ENCODE data around the gene RPL28. TPM values are rescaled to one million over a fixed set of nuclear protein-coding genes. Genes with fewer than 3 reads are reported as not detected.

Gene RPL28
- total and polyA plus RNA-seq, 10 of the 15 experiments (the other 5 are each of a cell fraction or from before 2014, with no cell fraction given), result 260 to 3,542 (median 891) TPM

- no peak overlapping the region for H3K4me3 ChIP-seq
- H3K9ac ChIP-seq (ENCODE audit: control insufficient read depth, insufficient read depth, low read length), result no peak overlapping the region
- no peaks in the 10 kb centered on the region; a peak in 1 of 4 replicates for H3K36me3 ChIP-seq (ENCODE audit: control insufficient read depth in 2 of 2, insufficient read depth in 2 of 2, low read length in 1 of 2)
- ATAC-seq, result no peak
- no peak overlapping the region for H3K4me2 ChIP-seq (ENCODE audit: control insufficient read depth, insufficient read depth)
- in situ Hi-C loops (cut with MboI), result no loop called here
- FAIRE-seq, result no peak
- intact Hi-C loops (cut with micrococcal nuclease; ENCODE audit: unreplicated experiment), result no loop called here
- H3K27me3 ChIP-seq (replicated peaks in 1 of 2; ENCODE audit: control insufficient read depth in 2 of 2, insufficient read depth in 2 of 2, low read length in 1 of 2), result no peaks in the 10 kb centered on the region; a peak in 1 of 4 replicates
- no peaks in the 10 kb centered on the region for H4K20me1 ChIP-seq (ENCODE audit: control insufficient read depth, insufficient read depth)
- ChIA-PET CTCF (no interaction called here), RAD21 (ENCODE audit: unreplicated experiment) (no interaction called here), SMC1A (ENCODE audit: uncharacterized antibody, unreplicated experiment) (no interaction called here), POLR2A (interaction anchor here (0.5 to 0.7 kb wide), 2 partner anchors 719 to 1976 kb away, joined by 3 to 4 read pairs; no protein-coding TSS in a partner anchor)
- H3K9me3 ChIP-seq (replicated peaks; ENCODE audit: control insufficient read depth, insufficient read depth, low read length), result no peaks in the 10 kb centered on the region
- DNase-seq (ENCODE audit: low read depth, low spot score), result no peak
- no TSS peak for BruUV-seq (replicated peaks)
- H3K4me1 ChIP-seq (ENCODE audit: control insufficient read depth, insufficient read depth, low read length), result no peaks in the 10 kb centered on the region
- H3K27ac ChIP-seq (ENCODE audit: control insufficient read depth, insufficient read depth), result no peak overlapping the region
- TF ChIP-seq WRNIP1 (IDR thresholded peaks at IDR 0.05; ENCODE audit: borderline replicate concordance, low read depth, low read length), result no peak
- no peak for TF ChIP-seq SREBF2 (IDR thresholded peaks at IDR 0.05; ENCODE audit: low read length)
- no peaks in the 10 kb centered on the region for H3K79me2 ChIP-seq (ENCODE audit: control insufficient read depth, insufficient read depth, low read length)
- 94% methylated on average over 30 of the region's 41 CpGs for whole genome bisulfite sequencing (ENCODE audit: insufficient coverage, insufficient replicate concordance, low lambda C conversion rate, missing lambda C conversion rate)
- H2AFZ ChIP-seq (ENCODE audit: control insufficient read depth, low read depth, low read length), result no peak overlapping the region
These were observed 38.8 kb upstream of the RPL28 start for GRCh38 chr19:55346725-55347441.

GRCh38 chr19:55347442-55348009 is 38.2 kb upstream of the RPL28 start:
- no peaks in the 10 kb centered on the region for H3K4me1 ChIP-seq (ENCODE audit: control insufficient read depth, insufficient read depth, low read length)
- WGBS (ENCODE audit: insufficient coverage, insufficient replicate concordance, low lambda C conversion rate, missing lambda C conversion rate), result 56% methylated on average over 10 of the region's 10 CpGs
- no peak for ATAC-seq
- RAD21 ChIA-PET (ENCODE audit: unreplicated experiment), result no interaction called here
- CTCF ChIA-PET, result interaction anchor here (0.7 kb wide), 1 partner anchor 46 kb away, joined by 3 read pairs; no protein-coding TSS in a partner anchor
- H3K79me2 ChIP-seq (ENCODE audit: control insufficient read depth, insufficient read depth, low read length), result no peaks in the 10 kb centered on the region
- POLR2A ChIA-PET, result interaction anchor here (0.5 to 1.4 kb wide), 2 partner anchors 8 to 1976 kb away, joined by 3 to 4 read pairs; partner anchors contain the start of gene KMT5C
- intact Hi-C loops (cut with micrococcal nuclease; ENCODE audit: unreplicated experiment) (no loop called here), in situ Hi-C loops (cut with MboI) (no loop called here)
- SMC1A ChIA-PET (ENCODE audit: uncharacterized antibody, unreplicated experiment), result no interaction called here
- H3K9ac ChIP-seq (ENCODE audit: control insufficient read depth, insufficient read depth, low read length), result no peak overlapping the region
- no peaks in the 10 kb centered on the region; a peak in 1 of 4 replicates for H3K27me3 ChIP-seq (replicated peaks in 1 of 2; ENCODE audit: control insufficient read depth in 2 of 2, insufficient read depth in 2 of 2, low read length in 1 of 2)
- DNase-seq (ENCODE audit: low read depth, low spot score), result no peak
- BruUV-seq (replicated peaks), result no TSS peak
- no peak overlapping the region for H3K4me3 ChIP-seq
- H3K9me3 ChIP-seq (replicated peaks; ENCODE audit: control insufficient read depth, insufficient read depth, low read length), result no peaks in the 10 kb centered on the region
- no peak overlapping the region for H3K4me2 ChIP-seq (ENCODE audit: control insufficient read depth, insufficient read depth)
- H3K36me3 ChIP-seq (ENCODE audit: control insufficient read depth in 2 of 2, insufficient read depth in 2 of 2, low read length in 1 of 2), result no peaks in the 10 kb centered on the region; a peak in 1 of 4 replicates
- no peaks in the 10 kb centered on the region; the same call in 1 of the 2 replicates for H4K20me1 ChIP-seq (ENCODE audit: control insufficient read depth, insufficient read depth)
- H3K27ac ChIP-seq (ENCODE audit: control insufficient read depth, insufficient read depth), result no peak overlapping the region
- FAIRE-seq, result no peak
- no peak overlapping the region for H2AFZ ChIP-seq (ENCODE audit: control insufficient read depth, low read depth, low read length)
- no peak for TF ChIP-seq CREB1 (IDR thresholded peaks at IDR 0.05; ENCODE audit: low read depth)
- no peak for TF ChIP-seq ZNF217 (IDR thresholded peaks at IDR 0.05)
- no peak for TF ChIP-seq BMI1 (IDR thresholded peaks at IDR 0.05; ENCODE audit: borderline replicate concordance)
- TF ChIP-seq SMARCA5 (IDR thresholded peaks at IDR 0.05), result no peak
- no peak for TF ChIP-seq KDM1A (IDR thresholded peaks at IDR 0.05; ENCODE audit: borderline replicate concordance)
- TF ChIP-seq WRNIP1 (IDR thresholded peaks at IDR 0.05; ENCODE audit: borderline replicate concordance, low read depth, low read length), result no peak
- no peak for TF ChIP-seq ZSCAN29 (IDR thresholded peaks at IDR 0.05)
- no peak for TF ChIP-seq TCF7 (IDR thresholded peaks at IDR 0.05; ENCODE audit: borderline replicate concordance)
- TF ChIP-seq TCF12 (IDR thresholded peaks at IDR 0.05; ENCODE audit: low read depth, low read length), result no peak
- TF ChIP-seq ZNF592 (IDR thresholded peaks at IDR 0.05), result no peak
- no peak for TF ChIP-seq SUZ12 (IDR thresholded peaks at IDR 0.05; ENCODE audit: unreplicated experiment)
- TF ChIP-seq HCFC1 (IDR thresholded peaks at IDR 0.05; ENCODE audit: low read length), result no peak
- no peak for TF ChIP-seq DPF2 (IDR thresholded peaks at IDR 0.05)
- no peak for TF ChIP-seq ASH2L (IDR thresholded peaks at IDR 0.05; ENCODE audit: borderline replicate concordance, low read depth)
